ENCODE results near the gene NEURL4.

DNA sequence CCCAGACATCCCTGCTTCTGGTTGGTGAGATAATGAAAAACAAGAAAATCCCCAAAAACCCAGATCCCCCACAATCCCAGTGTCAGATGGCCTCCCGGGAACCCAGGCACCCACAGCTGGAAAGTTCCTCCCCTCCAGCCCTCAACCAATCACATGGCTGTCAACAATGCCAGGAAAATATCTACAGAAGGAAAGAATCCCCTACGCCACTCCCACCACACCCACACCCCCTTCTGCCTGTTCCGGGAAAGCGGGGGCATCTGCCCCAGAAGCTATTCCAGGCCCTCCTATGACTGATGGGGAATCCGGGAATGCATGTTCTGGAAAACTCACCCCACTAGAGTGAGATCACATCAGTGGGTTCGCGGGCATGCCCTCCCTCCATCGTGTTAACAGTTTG, 27.6 kb upstream of the NEURL4 start:
- no peak for TF ChIP-seq POLR2A (IDR thresholded peaks at IDR 0.05)
- TF ChIP-seq, protein P1, sequence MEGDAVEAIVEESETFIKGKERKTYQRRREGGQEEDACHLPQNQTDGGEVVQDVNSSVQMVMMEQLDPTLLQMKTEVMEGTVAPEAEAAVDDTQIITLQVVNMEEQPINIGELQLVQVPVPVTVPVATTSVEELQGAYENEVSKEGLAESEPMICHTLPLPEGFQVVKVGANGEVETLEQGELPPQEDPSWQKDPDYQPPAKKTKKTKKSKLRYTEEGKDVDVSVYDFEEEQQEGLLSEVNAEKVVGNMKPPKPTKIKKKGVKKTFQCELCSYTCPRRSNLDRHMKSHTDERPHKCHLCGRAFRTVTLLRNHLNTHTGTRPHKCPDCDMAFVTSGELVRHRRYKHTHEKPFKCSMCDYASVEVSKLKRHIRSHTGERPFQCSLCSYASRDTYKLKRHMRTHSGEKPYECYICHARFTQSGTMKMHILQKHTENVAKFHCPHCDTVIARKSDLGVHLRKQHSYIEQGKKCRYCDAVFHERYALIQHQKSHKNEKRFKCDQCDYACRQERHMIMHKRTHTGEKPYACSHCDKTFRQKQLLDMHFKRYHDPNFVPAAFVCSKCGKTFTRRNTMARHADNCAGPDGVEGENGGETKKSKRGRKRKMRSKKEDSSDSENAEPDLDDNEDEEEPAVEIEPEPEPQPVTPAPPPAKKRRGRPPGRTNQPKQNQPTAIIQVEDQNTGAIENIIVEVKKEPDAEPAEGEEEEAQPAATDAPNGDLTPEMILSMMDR (IDR thresholded peaks at IDR 0.05), result no peak
